GM20000 (cell line): ENCODE results near the gene SENP3.

Source experiments
- DNase-seq: peaks from one replicate; pipeline ENCODE4 v3.0.0; 2012; ENCODE audit warnings: low spot score
- TF ChIP-seq, protein P1 (sequence below): IDR thresholded peaks from 2 replicates; pipeline ENCODE4 v1.5.1; 2012; ENCODE audit warnings: mild to moderate bottlenecking, control low read depth; ENCODE audit errors: extremely low read depth, missing control alignments

Gene SENP3

DNA sequence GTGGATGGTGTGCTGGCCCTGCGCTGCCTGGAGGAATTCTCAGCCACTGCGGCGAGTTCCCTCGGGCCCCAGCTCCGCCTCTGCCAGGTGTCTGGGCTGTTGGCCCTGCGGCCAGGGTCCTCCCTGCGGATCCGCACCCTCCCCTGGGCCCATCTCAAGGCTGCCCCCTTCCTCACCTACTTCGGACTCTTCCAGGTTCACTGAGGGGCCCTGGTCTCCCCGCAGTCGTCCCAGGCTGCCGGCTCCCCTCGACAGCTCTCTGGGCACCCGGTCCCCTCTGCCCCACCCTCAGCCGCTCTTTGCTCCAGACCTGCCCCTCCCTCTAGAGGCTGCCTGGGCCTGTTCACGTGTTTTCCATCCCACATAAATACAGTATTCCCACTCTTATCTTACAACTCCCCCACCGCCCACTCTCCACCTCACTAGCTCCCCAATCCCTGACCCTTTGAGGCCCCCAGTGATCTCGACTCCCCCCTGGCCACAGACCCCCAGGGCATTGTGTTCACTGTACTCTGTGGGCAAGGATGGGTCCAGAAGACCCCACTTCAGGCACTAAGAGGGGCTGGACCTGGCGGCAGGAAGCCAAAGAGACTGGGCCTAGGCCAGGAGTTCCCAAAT lies 4.5 kb upstream of the SENP3 start:
- TF ChIP-seq, protein P1, sequence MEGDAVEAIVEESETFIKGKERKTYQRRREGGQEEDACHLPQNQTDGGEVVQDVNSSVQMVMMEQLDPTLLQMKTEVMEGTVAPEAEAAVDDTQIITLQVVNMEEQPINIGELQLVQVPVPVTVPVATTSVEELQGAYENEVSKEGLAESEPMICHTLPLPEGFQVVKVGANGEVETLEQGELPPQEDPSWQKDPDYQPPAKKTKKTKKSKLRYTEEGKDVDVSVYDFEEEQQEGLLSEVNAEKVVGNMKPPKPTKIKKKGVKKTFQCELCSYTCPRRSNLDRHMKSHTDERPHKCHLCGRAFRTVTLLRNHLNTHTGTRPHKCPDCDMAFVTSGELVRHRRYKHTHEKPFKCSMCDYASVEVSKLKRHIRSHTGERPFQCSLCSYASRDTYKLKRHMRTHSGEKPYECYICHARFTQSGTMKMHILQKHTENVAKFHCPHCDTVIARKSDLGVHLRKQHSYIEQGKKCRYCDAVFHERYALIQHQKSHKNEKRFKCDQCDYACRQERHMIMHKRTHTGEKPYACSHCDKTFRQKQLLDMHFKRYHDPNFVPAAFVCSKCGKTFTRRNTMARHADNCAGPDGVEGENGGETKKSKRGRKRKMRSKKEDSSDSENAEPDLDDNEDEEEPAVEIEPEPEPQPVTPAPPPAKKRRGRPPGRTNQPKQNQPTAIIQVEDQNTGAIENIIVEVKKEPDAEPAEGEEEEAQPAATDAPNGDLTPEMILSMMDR: no peak
- DNase-seq: no peak

DNA sequence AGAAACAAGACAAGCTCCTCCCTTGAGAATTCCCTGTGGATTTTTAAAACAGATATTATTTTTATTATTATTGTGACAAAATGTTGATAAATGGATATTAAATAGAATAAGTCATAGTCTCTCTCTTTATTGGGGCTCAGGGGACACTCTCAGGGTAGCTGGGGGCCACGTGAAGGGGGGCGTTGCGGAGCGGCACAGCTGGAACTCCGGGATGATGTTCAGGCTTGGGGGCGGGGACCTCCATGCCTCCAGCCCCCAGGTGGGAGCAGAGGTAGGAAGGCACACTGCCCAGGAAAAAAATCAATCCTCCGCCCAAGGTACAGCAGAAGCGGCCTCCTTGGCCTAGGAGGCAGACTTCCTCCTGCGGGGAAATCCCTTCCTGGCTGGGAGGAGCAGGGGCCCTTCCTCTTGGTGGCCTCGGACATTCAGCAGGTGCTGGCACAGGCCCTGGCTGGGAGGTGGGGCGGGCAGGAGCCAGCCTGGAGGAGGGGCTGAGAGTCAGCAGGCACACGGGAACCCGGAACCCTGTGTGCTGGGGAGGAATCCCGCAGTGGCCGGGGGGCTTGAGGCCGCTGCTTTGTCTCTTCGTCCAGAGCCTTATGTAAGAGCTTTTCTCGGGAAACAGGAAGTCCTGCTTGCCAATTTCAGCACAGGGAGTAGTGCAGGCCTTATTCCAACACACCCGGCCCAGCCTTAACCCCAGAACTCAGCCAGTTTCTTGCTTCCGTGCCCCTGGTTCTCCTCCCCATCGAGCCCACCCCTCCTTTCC lies 3.8 kb upstream of the SENP3 start:
- TF ChIP-seq, protein P1: no peak
- DNase-seq: peak; percentile 72

DNA sequence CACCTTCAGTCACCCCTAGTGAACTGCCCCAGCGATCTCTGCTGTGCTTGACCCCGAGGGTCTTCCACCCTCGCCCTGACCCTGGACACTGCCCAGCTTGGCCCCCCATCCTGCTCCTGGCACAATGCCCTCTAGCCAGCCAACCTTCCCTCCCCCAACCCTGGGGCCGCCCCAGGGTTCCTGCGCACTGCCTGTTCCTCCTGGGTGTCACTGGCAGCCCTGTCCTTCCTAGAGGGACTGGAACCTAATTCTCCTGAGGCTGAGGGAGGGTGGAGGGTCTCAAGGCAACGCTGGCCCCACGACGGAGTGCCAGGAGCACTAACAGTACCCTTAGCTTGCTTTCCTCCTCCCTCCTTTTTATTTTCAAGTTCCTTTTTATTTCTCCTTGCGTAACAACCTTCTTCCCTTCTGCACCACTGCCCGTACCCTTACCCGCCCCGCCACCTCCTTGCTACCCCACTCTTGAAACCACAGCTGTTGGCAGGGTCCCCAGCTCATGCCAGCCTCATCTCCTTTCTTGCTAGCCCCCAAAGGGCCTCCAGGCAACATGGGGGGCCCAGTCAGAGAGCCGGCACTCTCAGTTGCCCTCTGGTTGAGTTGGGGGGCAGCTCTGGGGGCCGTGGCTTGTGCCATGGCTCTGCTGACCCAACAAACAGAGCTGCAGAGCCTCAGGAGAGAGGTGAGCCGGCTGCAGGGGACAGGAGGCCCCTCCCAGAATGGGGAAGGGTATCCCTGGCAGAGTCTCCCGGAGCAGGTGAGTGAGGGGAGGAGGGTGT lies 3.0 kb upstream of the SENP3 start, which contains the start of gene TNFSF13:
TSS of gene TNFSF13 (plus strand) at position 207 of the 776 bp plus-strand sequence. CDS start at position 497, 290 bp downstream.
- no peak for DNase-seq
- TF ChIP-seq, protein P1: no peak

DNA sequence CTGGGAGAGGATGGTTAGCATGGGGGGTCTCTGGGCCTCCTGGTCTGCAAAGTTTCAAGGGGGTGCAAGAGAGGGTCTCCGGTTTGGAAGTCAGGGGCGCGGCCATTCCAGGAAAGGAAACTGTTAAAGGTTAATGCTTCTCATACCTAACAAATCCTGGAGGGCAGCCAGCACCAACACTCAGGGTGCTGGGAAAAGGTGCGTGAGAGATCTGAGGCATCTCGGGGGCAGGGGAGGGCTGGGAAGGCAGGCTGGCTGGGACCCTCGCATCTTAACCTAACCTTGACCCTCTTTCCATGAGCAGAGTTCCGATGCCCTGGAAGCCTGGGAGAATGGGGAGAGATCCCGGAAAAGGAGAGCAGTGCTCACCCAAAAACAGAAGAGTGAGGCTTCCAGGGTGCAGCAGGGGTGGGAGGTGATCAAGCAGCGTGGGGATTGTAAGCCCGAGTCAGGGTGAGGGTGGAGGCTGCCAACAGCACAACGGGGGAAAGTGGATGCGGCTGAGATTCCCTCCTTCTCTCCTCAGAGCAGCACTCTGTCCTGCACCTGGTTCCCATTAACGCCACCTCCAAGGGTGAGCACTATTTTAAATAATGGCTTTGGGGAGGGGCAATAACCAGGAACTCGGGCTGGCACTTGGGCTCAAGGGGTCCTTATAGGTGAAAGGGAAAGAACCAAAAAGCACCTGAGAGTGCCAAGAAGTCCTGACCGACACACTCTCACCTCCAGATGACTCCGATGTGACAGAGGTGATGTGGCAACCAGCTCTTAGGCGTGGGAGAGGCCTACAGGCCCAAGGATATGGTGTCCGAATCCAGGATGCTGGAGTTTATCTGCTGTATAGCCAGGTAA lies 2.2 kb upstream of the SENP3 start:
- no peak for DNase-seq
- TF ChIP-seq, protein P1: no peak

DNA sequence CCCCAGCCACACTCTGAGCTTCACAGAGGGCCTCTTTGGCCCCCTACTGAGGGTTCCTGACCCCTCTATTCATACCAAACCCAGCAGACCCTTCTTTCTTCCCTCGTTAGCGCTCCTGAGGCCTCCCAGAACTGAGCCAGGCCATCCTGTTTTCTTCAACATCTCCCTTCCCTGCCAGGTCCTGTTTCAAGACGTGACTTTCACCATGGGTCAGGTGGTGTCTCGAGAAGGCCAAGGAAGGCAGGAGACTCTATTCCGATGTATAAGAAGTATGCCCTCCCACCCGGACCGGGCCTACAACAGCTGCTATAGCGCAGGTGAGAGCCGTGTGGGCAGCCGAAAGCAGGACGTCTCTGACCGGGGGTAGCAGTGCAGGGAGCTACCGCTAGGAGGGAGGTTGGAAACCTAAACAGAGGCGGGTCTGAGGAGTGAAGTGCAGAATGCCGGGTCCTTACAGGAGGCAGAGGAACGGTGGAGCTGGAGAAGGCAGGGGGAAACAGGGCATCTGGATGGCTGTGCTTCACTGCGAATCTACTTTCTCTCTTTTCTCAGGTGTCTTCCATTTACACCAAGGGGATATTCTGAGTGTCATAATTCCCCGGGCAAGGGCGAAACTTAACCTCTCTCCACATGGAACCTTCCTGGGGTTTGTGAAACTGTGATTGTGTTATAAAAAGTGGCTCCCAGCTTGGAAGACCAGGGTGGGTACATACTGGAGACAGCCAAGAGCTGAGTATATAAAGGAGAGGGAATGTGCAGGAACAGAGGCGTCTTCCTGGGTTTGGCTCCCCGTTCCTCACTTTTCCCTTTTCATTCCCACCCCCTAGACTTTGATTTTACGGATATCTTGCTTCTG lies 1.3 kb upstream of the SENP3 start:
- no peak for DNase-seq

DNA sequence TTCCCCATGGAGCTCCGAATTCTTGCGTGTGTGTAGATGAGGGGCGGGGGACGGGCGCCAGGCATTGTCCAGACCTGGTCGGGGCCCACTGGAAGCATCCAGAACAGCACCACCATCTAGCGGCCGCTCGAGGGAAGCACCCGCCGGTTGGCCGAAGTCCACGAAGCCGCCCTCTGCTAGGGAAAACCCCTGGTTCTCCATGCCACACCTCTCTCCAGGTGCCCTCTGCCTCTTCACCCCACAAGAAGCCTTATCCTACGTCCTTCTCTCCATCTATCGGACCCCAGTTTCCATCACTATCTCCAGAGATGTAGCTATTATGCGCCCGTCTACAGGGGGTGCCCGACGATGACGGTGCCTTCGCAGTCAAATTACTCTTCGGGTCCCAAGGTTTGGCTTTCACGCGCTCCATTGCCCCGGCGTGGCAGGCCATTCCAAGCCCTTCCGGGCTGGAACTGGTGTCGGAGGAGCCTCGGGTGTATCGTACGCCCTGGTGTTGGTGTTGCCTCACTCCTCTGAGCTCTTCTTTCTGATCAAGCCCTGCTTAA lies 617 bp upstream of the SENP3 start:
- TF ChIP-seq, protein P1: peak; percentile 82
- DNase-seq: peak; percentile 92

More for the DNA sequence above, 1.3 kb upstream of the SENP3 start:
- TF ChIP-seq, protein P1: no peak
